Astrocyte (in vitro differentiated cells and primary cell): ENCODE results near the gene CLBA1.

Experiments used
- CTCF ChIP-seq: IDR thresholded peaks from 2 replicates; pipeline ENCODE4 v1.5.1; 2011; ENCODE audit warnings: low read depth, mild to moderate bottlenecking, inconsistent platforms, low read length, moderate library complexity; ENCODE audit not compliant: insufficient read depth
- EZH2 ChIP-seq: IDR thresholded peaks from 2 replicates; pipeline ENCODE4 v1.6.1; 2012; ENCODE audit warnings: mild to moderate bottlenecking, low read length, inconsistent platforms; ENCODE audit not compliant: insufficient read depth

- TF ChIP-seq CTCF (no peak), EZH2 (no peak)
Measured at GRCh38 chr14:104992501-104992900, 6.9 kb downstream of the CLBA1 start.
